HCT116 (cell line): ENCODE results near the gene TMEM132E. TPM values are rescaled to one million over a fixed set of nuclear protein-coding genes. Genes with fewer than 3 reads are reported as not detected.

Experiments
- ATAC-seq: fragments of 200-7000 bp; cut with Tn5 transposase; 2 replicates; pipeline ENCODE4 v1.9.1; 2020; ENCODE audit warnings: mild to moderate bottlenecking, moderate library complexity
- BruUV-seq: library from RNA; stranded (reverse); fragments of 400-500 nt; replicated peaks from 2 replicates; lab custom pipeline; 2021; lab: Mats Ljungman, UMichigan
- CTCF ChIA-PET: fragments of 300-600 bp; sonication (Branson Sonifier 250); formaldehyde crosslinking; loops from one replicate; lab custom pipeline; 2021; ENCODE audit warnings: antibody characterized with exemption; lab: Charles Lee
- POLR2A ChIA-PET: fragments of 300-600, 350-600 bp; sonication (Branson Sonifier 250); formaldehyde crosslinking; loops from one replicate; lab custom pipeline; 2021; ENCODE audit warnings: antibody characterized with exemption; lab: Charles Lee
- RAD21 ChIA-PET, 2 experiments: fragments of 300-600 bp; sonication (Branson Sonifier 250); formaldehyde crosslinking; loops; one replicate each; lab custom pipeline; 2023; ENCODE audit warnings: low total read pairs in 2 of 2; ENCODE audit not compliant: uncharacterized antibody in 2 of 2, unreplicated experiment in 2 of 2, low non-redundant PET in 1 of 2; lab: Charles Lee
- DNase-seq: peaks from one replicate; pipeline ENCODE4 v3.0.0-alpha.2; 2010; ENCODE audit warnings: low read depth, low spot score
- H2AFZ ChIP-seq: fragments of 200-600 bp; shearing (Covaris generic), sonication (generic); 2 replicates; pipeline ENCODE4 v1.6.1; 2017; ENCODE audit warnings: low read depth, mixed run types, mixed read lengths, antibody characterized with exemption, low read length; ENCODE audit not compliant: poor library complexity, severe bottlenecking
- H3K27ac ChIP-seq: 2 replicates; pipeline ENCODE4 v1.5.1; 2012; ENCODE audit warnings: low read depth, low read length
- H3K27me3 ChIP-seq: fragments of 200-600 bp; sonication (generic); 2 replicates; pipeline ENCODE4 v1.6.1; 2016; ENCODE audit warnings: mixed run types, low read length, mixed read lengths; ENCODE audit not compliant: insufficient read depth
- H3K36me3 ChIP-seq, 2 experiments: fragments of 200-500 bp in 1 of 2; fragments of 200-600 bp in 1 of 2; sonication (Bioruptor generic) in 1 of 2; sonication (generic) in 1 of 2; 2 replicates each; pipeline versions ENCODE4 v1.5.1 to v1.6.1; 2014 to 2016; ENCODE audit warnings: low read length in 2 of 2, inconsistent platforms in 1 of 2, mixed read lengths in 1 of 2, mixed run types in 1 of 2; ENCODE audit not compliant: insufficient read depth in 2 of 2, control insufficient read depth in 1 of 2
- H3K4me1 ChIP-seq, 2 experiments: fragments of 200-600 bp in 1 of 2; sonication (generic) in 1 of 2; 2 replicates each; pipeline versions ENCODE4 v1.5.1 to v1.6.1; 2012 to 2017; ENCODE audit warnings: low read length in 2 of 2, inconsistent platforms in 1 of 2, mild to moderate bottlenecking in 1 of 2, mixed read lengths in 1 of 2, mixed run types in 1 of 2, moderate library complexity in 1 of 2; ENCODE audit not compliant: insufficient read depth in 2 of 2, control insufficient read depth in 1 of 2
- H3K4me2 ChIP-seq: fragments of 200-600 bp; sonication (generic); 2 replicates; pipeline ENCODE4 v1.6.1; 2017; ENCODE audit warnings: mixed run types, low read length, mixed read lengths
- H3K4me3 ChIP-seq, 2 experiments: fragments of 200-600 bp in 1 of 2; sonication (generic) in 1 of 2; replicated peaks in 1 of 2; 2 replicates each; pipeline ENCODE4 v1.5.1; 2011 to 2016; ENCODE audit warnings: low read length in 2 of 2, control low read depth in 1 of 2, low read depth in 1 of 2, mild to moderate bottlenecking in 1 of 2, mixed read lengths in 1 of 2, mixed run types in 1 of 2
- H3K79me2 ChIP-seq: fragments of 200-600 bp; sonication (generic); 2 replicates; pipeline ENCODE4 v1.6.1; 2017; ENCODE audit warnings: mild to moderate bottlenecking, mixed run types, low read length, moderate library complexity, mixed read lengths; ENCODE audit not compliant: insufficient read depth
- H3K9ac ChIP-seq: fragments of 200-600 bp; sonication (generic); 2 replicates; pipeline ENCODE4 v1.6.1; 2016; ENCODE audit warnings: low read length, mixed read lengths
- H3K9me2 ChIP-seq: fragments of 200-600 bp; sonication (generic), shearing (Covaris generic); 2 replicates; pipeline ENCODE4 v1.6.1; 2017; ENCODE audit warnings: mixed run types, mild to moderate bottlenecking, moderate library complexity; ENCODE audit not compliant: insufficient read depth
- H3K9me3 ChIP-seq, 2 experiments: fragments of 200-500 bp in 1 of 2; fragments of 200-600 bp in 1 of 2; sonication (Bioruptor generic) in 1 of 2; sonication (generic) in 1 of 2; 2 replicates each; pipeline ENCODE4 v1.6.1; 2014 to 2017; ENCODE audit warnings: low read length in 2 of 2, mixed read lengths in 2 of 2, inconsistent platforms in 1 of 2, low read depth in 1 of 2, mild to moderate bottlenecking in 1 of 2, mixed run types in 1 of 2, moderate library complexity in 1 of 2; ENCODE audit not compliant: control insufficient read depth in 1 of 2, insufficient read depth in 1 of 2
- H4K20me1 ChIP-seq: fragments of 200-600 bp; sonication (generic), shearing (Covaris generic); 2 replicates; pipeline ENCODE4 v1.6.1; 2017; ENCODE audit warnings: mixed run types, mild to moderate bottlenecking, moderate library complexity; ENCODE audit not compliant: insufficient read depth
- CEBPB ChIP-seq: IDR thresholded peaks from 2 replicates; pipeline ENCODE4 v1.6.1; 2012; ENCODE audit warnings: low read depth
- EGR1 ChIP-seq: IDR thresholded peaks from 2 replicates; pipeline ENCODE4 v1.6.1; 2012; ENCODE audit warnings: low read depth
- ELF1 ChIP-seq: IDR thresholded peaks from 2 replicates; pipeline ENCODE4 v1.6.1; 2012; ENCODE audit warnings: low read depth, borderline replicate concordance
- EZH2 ChIP-seq: fragments of 200-600 bp; sonication (generic); IDR thresholded peaks from 2 replicates; pipeline ENCODE4 v1.6.1; 2017; ENCODE audit warnings: antibody characterized with exemption, mixed run types
- EZH2phosphoT487 ChIP-seq: fragments of 200-600 bp; IDR thresholded peaks from 2 replicates; pipeline ENCODE4 v1.6.1; 2018; ENCODE audit warnings: antibody characterized with exemption, borderline replicate concordance
- JUND ChIP-seq: IDR thresholded peaks from 2 replicates; pipeline ENCODE4 v1.6.1; 2012
- POLR2AphosphoS5 ChIP-seq: IDR thresholded peaks from 2 replicates; pipeline ENCODE4 v1.6.1; 2011; ENCODE audit warnings: mild to moderate bottlenecking, low read depth, low read length, moderate library complexity
- SIN3A ChIP-seq: IDR thresholded peaks from 2 replicates; pipeline ENCODE4 v1.6.1; 2012; ENCODE audit warnings: low read depth
- SP1 ChIP-seq: IDR thresholded peaks from 2 replicates; pipeline ENCODE4 v1.6.1; 2012; ENCODE audit warnings: low read depth
- TCF7L2 ChIP-seq: IDR thresholded peaks from 2 replicates; pipeline ENCODE4 v1.7.0; 2011; ENCODE audit warnings: borderline replicate concordance, inconsistent platforms; ENCODE audit not compliant: insufficient read depth, insufficient read length; ENCODE audit errors: extremely low read depth
- ZFX ChIP-seq: fragments of 450-650 bp; IDR thresholded peaks from 2 replicates; pipeline ENCODE4 v1.6.1; 2017
- ZNF274 ChIP-seq: fragments of 200-500 bp; sonication (Bioruptor generic); IDR thresholded peaks from 2 replicates; pipeline ENCODE4 v1.6.1; 2014; ENCODE audit warnings: mild to moderate bottlenecking, low read depth, low read length, inconsistent platforms
- intact Hi-C: fragments of 100-400 bp; cut with micrococcal nuclease; formaldehyde crosslinking; loops from 2 replicates; pipeline ENCODE4 v1.10.0; 2022
- total RNA-seq: library from RNA; stranded (reverse); gene quantifications from one replicate; pipeline ENCODE4 v1.2.1, GENCODE V29; 2021; ENCODE audit not compliant: unreplicated experiment
- TF ChIP-seq, protein P1 (sequence below): IDR thresholded peaks from 2 replicates; pipeline ENCODE4 v1.6.1; 2011; ENCODE audit warnings: mild to moderate bottlenecking, low read length, moderate library complexity; ENCODE audit not compliant: insufficient replicate concordance; ENCODE audit errors: extremely low read depth
- TF ChIP-seq, protein P2 (sequence below): IDR thresholded peaks from 2 replicates; pipeline ENCODE4 v1.6.1; 2012; ENCODE audit warnings: low read depth
- TF ChIP-seq, protein P3 (sequence below): IDR thresholded peaks from 2 replicates; pipeline ENCODE4 v1.6.1; 2012

Gene TMEM132E
- total RNA-seq, 1 experiment from 2014 or later = not detected

DNA sequence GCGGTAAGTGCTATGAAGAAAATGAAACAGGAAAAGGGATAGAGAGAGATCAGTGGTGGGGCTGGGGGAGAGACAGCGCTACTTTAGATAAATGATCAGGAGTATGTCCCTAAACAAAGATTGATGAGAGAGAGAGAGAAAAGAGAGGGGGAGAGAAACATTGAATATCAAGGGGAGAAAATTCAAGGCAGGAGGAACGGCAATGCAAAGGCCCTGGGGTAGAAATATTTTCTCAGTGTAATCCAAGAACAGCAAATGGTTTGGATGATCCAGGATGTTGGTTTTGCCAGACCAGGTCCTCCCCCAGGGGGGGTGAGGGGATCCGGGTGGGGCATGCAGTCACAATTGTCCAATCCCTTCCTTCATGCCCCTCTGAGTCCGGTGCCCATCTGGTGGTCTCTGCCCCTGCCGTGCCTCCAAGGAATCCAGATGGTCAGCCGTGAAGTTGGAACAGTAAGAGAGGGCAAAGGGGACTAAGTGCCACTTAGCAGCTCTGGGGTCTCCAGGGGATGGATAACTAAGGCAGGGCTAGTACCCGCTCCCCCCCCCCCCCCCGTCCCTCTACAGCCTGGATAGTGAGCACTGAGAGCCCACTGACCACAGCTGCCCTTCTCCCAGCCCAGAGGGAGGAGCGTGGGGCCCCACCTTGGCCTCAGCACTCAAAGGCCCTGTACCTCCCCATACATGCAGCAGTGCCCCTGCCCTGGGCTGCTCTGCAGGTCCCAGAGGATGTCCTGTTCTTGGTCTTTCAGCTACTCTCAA lies 43.7 kb downstream of the TMEM132E start (continued):
- no peak for TF ChIP-seq POLR2AphosphoS5
- TF ChIP-seq EZH2phosphoT487 = no peak
- TF ChIP-seq, protein P1, sequence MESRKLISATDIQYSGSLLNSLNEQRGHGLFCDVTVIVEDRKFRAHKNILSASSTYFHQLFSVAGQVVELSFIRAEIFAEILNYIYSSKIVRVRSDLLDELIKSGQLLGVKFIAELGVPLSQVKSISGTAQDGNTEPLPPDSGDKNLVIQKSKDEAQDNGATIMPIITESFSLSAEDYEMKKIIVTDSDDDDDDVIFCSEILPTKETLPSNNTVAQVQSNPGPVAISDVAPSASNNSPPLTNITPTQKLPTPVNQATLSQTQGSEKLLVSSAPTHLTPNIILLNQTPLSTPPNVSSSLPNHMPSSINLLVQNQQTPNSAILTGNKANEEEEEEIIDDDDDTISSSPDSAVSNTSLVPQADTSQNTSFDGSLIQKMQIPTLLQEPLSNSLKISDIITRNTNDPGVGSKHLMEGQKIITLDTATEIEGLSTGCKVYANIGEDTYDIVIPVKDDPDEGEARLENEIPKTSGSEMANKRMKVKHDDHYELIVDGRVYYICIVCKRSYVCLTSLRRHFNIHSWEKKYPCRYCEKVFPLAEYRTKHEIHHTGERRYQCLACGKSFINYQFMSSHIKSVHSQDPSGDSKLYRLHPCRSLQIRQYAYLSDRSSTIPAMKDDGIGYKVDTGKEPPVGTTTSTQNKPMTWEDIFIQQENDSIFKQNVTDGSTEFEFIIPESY = no peak

DNA sequence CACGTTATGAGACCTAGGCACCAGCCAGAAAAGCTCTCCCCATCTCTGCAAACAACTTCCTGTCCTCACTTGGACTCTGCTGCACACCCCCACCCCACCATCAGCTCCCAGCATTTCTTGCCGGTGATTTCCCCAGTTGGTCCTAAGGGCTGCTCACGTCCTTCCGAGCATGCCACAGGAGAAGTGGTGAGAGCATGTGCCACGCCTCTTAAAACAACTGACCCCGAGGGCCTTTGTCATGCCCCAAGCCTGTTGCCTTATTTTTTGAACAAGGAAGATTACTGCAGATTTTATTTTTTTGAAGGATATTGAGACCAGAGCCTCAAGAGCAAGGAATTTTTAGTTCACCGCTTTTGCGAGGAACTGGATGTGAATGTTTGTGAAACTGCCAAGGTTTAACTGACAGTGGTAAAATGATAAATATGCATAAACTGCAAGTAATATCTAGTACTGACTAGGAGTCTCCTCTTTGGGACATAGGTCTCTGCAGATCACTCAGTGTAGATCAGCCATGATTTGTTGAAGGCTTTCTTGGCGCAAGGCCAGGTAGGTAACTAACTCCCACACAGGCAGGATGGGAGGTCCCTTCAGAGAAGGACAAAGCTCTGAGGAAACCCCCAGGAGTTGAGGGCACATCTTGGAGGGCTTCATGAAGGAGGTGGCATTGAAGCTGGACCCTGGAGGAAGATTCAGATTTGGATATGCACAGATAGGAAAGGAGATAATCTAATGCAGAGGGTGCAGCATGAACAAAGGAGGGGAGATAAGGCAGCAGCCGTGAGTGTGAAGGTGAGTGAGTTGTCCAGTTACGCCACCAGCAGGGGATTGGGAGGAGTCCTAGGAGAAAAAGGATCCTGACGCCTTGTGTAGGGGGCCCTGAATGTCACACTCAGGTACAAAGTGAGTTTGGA lies 44.7 kb downstream of the TMEM132E start:
- no peak for DNase-seq
- intact Hi-C loops = no loop called here
- BruUV-seq = no TSS peak
- H3K79me2 ChIP-seq = no peaks in the 10 kb centered on the region
- peaks cover 0 to 6% of the 10 kb centered on the region in 2 experiments; a peak in 1 of 4 replicates for H3K4me1 ChIP-seq
- no peaks in the 10 kb centered on the region for H3K9me2 ChIP-seq
- H3K9me3 ChIP-seq = no peaks in the 10 kb centered on the region
- peaks cover 14% of the 10 kb centered on the region for H3K27me3 ChIP-seq
- no peak overlapping the region for H3K4me3 ChIP-seq
- H3K9ac ChIP-seq = no peak overlapping the region
- CTCF ChIA-PET = no interaction called here
- H4K20me1 ChIP-seq = no peaks in the 10 kb centered on the region
- no peak overlapping the region; the same call in 1 of the 2 replicates for H3K27ac ChIP-seq
- no peak overlapping the region for H2AFZ ChIP-seq
- H3K36me3 ChIP-seq = no peaks in the 10 kb centered on the region
- no peak for ATAC-seq
- POLR2A ChIA-PET = no interaction called here
- H3K4me2 ChIP-seq = no peak overlapping the region
- TF ChIP-seq EGR1 = no peak
- TF ChIP-seq ELF1 = no peak
- no peak for TF ChIP-seq SIN3A
- no peak for TF ChIP-seq CEBPB
- no peak for TF ChIP-seq SP1
- TF ChIP-seq POLR2AphosphoS5 = no peak
- TF ChIP-seq, protein P2, sequence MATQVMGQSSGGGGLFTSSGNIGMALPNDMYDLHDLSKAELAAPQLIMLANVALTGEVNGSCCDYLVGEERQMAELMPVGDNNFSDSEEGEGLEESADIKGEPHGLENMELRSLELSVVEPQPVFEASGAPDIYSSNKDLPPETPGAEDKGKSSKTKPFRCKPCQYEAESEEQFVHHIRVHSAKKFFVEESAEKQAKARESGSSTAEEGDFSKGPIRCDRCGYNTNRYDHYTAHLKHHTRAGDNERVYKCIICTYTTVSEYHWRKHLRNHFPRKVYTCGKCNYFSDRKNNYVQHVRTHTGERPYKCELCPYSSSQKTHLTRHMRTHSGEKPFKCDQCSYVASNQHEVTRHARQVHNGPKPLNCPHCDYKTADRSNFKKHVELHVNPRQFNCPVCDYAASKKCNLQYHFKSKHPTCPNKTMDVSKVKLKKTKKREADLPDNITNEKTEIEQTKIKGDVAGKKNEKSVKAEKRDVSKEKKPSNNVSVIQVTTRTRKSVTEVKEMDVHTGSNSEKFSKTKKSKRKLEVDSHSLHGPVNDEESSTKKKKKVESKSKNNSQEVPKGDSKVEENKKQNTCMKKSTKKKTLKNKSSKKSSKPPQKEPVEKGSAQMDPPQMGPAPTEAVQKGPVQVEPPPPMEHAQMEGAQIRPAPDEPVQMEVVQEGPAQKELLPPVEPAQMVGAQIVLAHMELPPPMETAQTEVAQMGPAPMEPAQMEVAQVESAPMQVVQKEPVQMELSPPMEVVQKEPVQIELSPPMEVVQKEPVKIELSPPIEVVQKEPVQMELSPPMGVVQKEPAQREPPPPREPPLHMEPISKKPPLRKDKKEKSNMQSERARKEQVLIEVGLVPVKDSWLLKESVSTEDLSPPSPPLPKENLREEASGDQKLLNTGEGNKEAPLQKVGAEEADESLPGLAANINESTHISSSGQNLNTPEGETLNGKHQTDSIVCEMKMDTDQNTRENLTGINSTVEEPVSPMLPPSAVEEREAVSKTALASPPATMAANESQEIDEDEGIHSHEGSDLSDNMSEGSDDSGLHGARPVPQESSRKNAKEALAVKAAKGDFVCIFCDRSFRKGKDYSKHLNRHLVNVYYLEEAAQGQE = no peak
- TF ChIP-seq EZH2 = no peak
- TF ChIP-seq TCF7L2 = no peak
- TF ChIP-seq, protein P3, sequence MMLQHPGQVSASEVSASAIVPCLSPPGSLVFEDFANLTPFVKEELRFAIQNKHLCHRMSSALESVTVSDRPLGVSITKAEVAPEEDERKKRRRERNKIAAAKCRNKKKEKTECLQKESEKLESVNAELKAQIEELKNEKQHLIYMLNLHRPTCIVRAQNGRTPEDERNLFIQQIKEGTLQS = no peak
- TF ChIP-seq ZNF274 = no peak
- no peak for TF ChIP-seq ZFX
- TF ChIP-seq JUND = no peak
- RAD21 ChIA-PET = no interaction called here
